Esophagus squamous epithelium (tissue), 5 donors: ENCODE data around the gene ERMN. TPM values are rescaled to one million over a fixed set of nuclear protein-coding genes. Genes with fewer than 3 reads are reported as not detected.

ENCODE experiments used
- DNase-seq: peaks from one replicate; lab custom pipeline; 2025; lab: John Stamatoyannopoulos, UW
- H3K27ac ChIP-seq, 4 donors: fragments of 200-600 bp; sonication (generic); one replicate each; pipeline ENCODE4 v1.5.1; 2016 to 2019; ENCODE audit warnings: mild to moderate bottlenecking in 1 of 4
- H3K27me3 ChIP-seq, 4 donors: fragments of 200-600 bp; sonication (generic); 1 replicate in 3 of 4; 2 replicates in 1 of 4; pipeline versions ENCODE4 v1.5.1 to v1.6.0; 2017 to 2021; ENCODE audit warnings: antibody characterized with exemption in 1 of 4
- H3K36me3 ChIP-seq, 3 donors: fragments of 200-600 bp; sonication (generic); one replicate each; pipeline ENCODE4 v1.5.1; 2016 to 2019
- H3K4me1 ChIP-seq, 3 donors: fragments of 200-600 bp; sonication (generic); one replicate each; pipeline ENCODE4 v1.5.1; 2017 to 2019
- H3K4me3 ChIP-seq, 4 donors: fragments of 200-600 bp; sonication (generic); 1 replicate in 3 of 4; 2 replicates in 1 of 4; pipeline ENCODE4 v1.5.1; 2016 to 2019; ENCODE audit warnings: mild to moderate bottlenecking in 2 of 4, moderate library complexity in 1 of 4
- H3K9me3 ChIP-seq, 3 donors: fragments of 200-600 bp; sonication (generic); one replicate each; pipeline ENCODE4 v1.5.1; 2016 to 2019
- POLR2A ChIP-seq, 4 donors: fragments of 450-650 bp; IDR thresholded peaks; one replicate each; pipeline ENCODE4 v1.6.1; 2017; ENCODE audit warnings: antibody characterized with exemption in 4 of 4, mild to moderate bottlenecking in 4 of 4, moderate library complexity in 3 of 4
- WGBS, 2 donors: methylation state at CpG; one replicate each; pipeline ENCODE4 v1.1.5; 2018; 5-methylcytosine and 5-hydroxymethylcytosine counted together
- intact Hi-C: fragments of 100-400 bp; cut with DNase I; formaldehyde crosslinking; loops from one replicate; pipeline ENCODE4 v1.15.0; 2022
- total RNA-seq, 4 donors: library from RNA; depleted of rRNA; stranded (reverse); fragments of >200 nt; gene quantifications; one replicate each; pipeline ENCODE4 v1.1.0, GENCODE V29; 2016
- TF ChIP-seq, protein P1 (sequence below), 6 experiments: fragments of 450-650 bp in 4 of 6; fragments of 200-600 bp in 2 of 6; sonication (generic) in 2 of 6; IDR thresholded peaks; one replicate each; pipeline ENCODE4 v1.5.1; 2016 to 2019; ENCODE audit warnings: antibody characterized with exemption in 6 of 6, mild to moderate bottlenecking in 4 of 6, moderate library complexity in 4 of 6
- donor health status: DM: yes; HTN: yes; CAD: no.

The ERMN gene
- total RNA-seq, 4 donors from 2014 or later, result 0.04 to 1.1 (median 0.19) TPM; not detected in 1

- Histone ChIP-seq H3K4me1 (no peaks in the 10 kb centered on the region), H3K27me3 (no peaks in the 10 kb centered on the region), H3K4me3 (no peak overlapping the region), H3K9me3 (no peaks in the 10 kb centered on the region), H3K27ac (no peak overlapping the region), H3K36me3 (no peaks in the 10 kb centered on the region)
- DNase-seq, result no peak
- WGBS, 2 donors, result 62 to 70% methylated on average over 4 of the region's 4 CpGs
- TF ChIP-seq, protein P1, sequence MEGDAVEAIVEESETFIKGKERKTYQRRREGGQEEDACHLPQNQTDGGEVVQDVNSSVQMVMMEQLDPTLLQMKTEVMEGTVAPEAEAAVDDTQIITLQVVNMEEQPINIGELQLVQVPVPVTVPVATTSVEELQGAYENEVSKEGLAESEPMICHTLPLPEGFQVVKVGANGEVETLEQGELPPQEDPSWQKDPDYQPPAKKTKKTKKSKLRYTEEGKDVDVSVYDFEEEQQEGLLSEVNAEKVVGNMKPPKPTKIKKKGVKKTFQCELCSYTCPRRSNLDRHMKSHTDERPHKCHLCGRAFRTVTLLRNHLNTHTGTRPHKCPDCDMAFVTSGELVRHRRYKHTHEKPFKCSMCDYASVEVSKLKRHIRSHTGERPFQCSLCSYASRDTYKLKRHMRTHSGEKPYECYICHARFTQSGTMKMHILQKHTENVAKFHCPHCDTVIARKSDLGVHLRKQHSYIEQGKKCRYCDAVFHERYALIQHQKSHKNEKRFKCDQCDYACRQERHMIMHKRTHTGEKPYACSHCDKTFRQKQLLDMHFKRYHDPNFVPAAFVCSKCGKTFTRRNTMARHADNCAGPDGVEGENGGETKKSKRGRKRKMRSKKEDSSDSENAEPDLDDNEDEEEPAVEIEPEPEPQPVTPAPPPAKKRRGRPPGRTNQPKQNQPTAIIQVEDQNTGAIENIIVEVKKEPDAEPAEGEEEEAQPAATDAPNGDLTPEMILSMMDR (IDR thresholded peaks at IDR 0.05), result no peak
- TF ChIP-seq POLR2A (IDR thresholded peaks at IDR 0.05), result no peak
- intact Hi-C loops, result no loop called here
Observed at GRCh38 chr2:157315901-157316300, 9.7 kb downstream of the ERMN start.

- 84 to 88% methylated on average over 1 of the region's 1 CpG for WGBS, 2 donors
- no peak for TF ChIP-seq POLR2A (IDR thresholded peaks at IDR 0.05)
- TF ChIP-seq, protein P1 (IDR thresholded peaks at IDR 0.05), result no peak
- Histone ChIP-seq H3K36me3 (no peaks in the 10 kb centered on the region), H3K27ac (no peak overlapping the region), H3K9me3 (no peaks in the 10 kb centered on the region), H3K4me1 (no peaks in the 10 kb centered on the region), H3K4me3 (no peak overlapping the region), H3K27me3 (no peaks in the 10 kb centered on the region)
- intact Hi-C loops, result no loop called here
- no peak for DNase-seq
Observed at GRCh38 chr2:157312866-157313486, 12.6 kb downstream of the ERMN start.

DNA sequence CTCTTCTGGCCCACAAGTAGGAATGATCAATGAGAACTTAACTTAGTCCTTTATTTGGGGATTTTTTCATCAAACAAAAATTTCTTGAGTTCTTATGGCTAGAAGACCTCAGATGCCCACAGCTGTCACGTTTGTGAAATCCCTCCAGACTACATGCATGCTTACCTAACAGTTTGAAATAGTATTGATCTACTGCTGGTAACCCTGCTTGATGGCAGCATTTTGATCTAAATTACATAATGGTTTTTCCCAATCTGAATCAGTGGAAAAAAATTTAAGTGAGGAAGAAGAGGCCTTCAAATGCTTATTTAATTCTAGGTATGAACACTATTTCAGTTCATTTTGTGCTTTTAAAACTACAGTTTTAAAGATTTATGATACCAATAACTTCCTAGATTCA, 13.9 kb downstream of the ERMN start:
- intact Hi-C loops, result no loop called here
- Histone ChIP-seq H3K4me1 (no peaks in the 10 kb centered on the region), H3K36me3 (no peaks in the 10 kb centered on the region), H3K27me3 (no peaks in the 10 kb centered on the region), H3K4me3 (no peak overlapping the region), H3K9me3 (no peaks in the 10 kb centered on the region), H3K27ac (no peak overlapping the region)
- WGBS, 2 donors, result 82% methylated on average over 1 of the region's 1 CpG
- no peak for TF ChIP-seq POLR2A (IDR thresholded peaks at IDR 0.05)
- TF ChIP-seq, protein P1 (IDR thresholded peaks at IDR 0.05), result no peak
- no peak for DNase-seq

- 79 to 85% methylated on average over 2 of the region's 2 CpGs for WGBS, 2 donors
- intact Hi-C loops, result no loop called here
- TF ChIP-seq POLR2A (IDR thresholded peaks at IDR 0.05), result no peak
- TF ChIP-seq, protein P1 (IDR thresholded peaks at IDR 0.05), result no peak
Observed at GRCh38 chr2:157309878-157310277, 15.7 kb downstream of the ERMN start.

DNA sequence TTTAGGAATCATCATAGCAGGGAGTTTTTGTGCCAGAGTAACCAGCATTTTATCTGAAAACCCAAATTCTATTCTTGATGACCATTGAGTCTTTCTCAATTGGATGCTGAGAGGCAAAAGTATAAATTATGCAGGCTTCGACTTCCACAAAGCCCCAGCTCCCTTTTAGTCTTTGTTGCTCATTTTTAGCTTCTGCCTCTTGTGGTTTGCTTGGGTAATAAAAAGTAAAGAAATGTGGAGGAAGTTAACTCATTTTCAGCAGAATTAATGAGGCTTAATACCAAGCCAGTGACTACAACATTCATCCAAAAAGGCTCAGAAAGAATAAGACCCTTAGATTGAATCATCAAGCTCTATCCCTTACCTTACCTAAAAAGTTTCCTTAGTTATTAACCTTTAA, 18.6 kb downstream of the ERMN start:
- no peak for DNase-seq
- WGBS, 2 donors, result 54 to 67% methylated on average over 1 of the region's 1 CpG
- Histone ChIP-seq H3K27ac (no peak overlapping the region), H3K9me3 (no peaks in the 10 kb centered on the region), H3K27me3 (peaks cover 0 to 4% (median 0%) of the 10 kb centered on the region in 4 donors), H3K36me3 (no peaks in the 10 kb centered on the region), H3K4me3 (no peak overlapping the region), H3K4me1 (no peaks in the 10 kb centered on the region)
- intact Hi-C loops, result no loop called here
- TF ChIP-seq POLR2A (IDR thresholded peaks at IDR 0.05), result no peak
- TF ChIP-seq, protein P1 (IDR thresholded peaks at IDR 0.05), result no peak

More at GRCh38 chr2:157309878-157310277, 15.7 kb downstream of the ERMN start:
- H3K27ac ChIP-seq, result no peak overlapping the region
- H3K36me3 ChIP-seq, result no peaks in the 10 kb centered on the region
- H3K27me3 ChIP-seq, result no peaks in the 10 kb centered on the region
- no peaks in the 10 kb centered on the region for H3K4me1 ChIP-seq
- no peaks in the 10 kb centered on the region for H3K9me3 ChIP-seq
- no peak overlapping the region for H3K4me3 ChIP-seq
- no peak for DNase-seq
